HepG2 (cell line): ENCODE results near the gene TOR1B. TPM values are rescaled to one million over a fixed set of nuclear protein-coding genes. Genes with fewer than 3 reads are reported as not detected.
A peak's percentile ranks its signal among the peaks of the same experiment; 100 is the strongest.

ENCODE experiments used
- AHR ChIP-seq: IDR thresholded peaks from 2 replicates; pipeline ENCODE4 v1.6.1; 2018; ENCODE audit warnings: missing genetic modification reagents, missing compliant biosample characterization
- GLI4 ChIP-seq: sonication (generic); formaldehyde crosslinking; IDR thresholded peaks from 2 replicates; pipeline ENCODE4 v1.5.1; 2020; ENCODE audit warnings: missing genetic modification reagents, mild to moderate bottlenecking, moderate library complexity, borderline replicate concordance
- NFKBIZ ChIP-seq: IDR thresholded peaks from 2 replicates; pipeline ENCODE4 v1.6.1; 2018; ENCODE audit warnings: missing genetic modification reagents, missing compliant biosample characterization
- NR2C2 ChIP-seq: sonication (generic); formaldehyde crosslinking; IDR thresholded peaks from 2 replicates; pipeline ENCODE4 v1.4.0; 2020; ENCODE audit warnings: missing genetic modification reagents, mild to moderate bottlenecking, moderate library complexity, borderline replicate concordance
- NR2F6 ChIP-seq, 2 experiments: IDR thresholded peaks; 2 replicates each; pipeline ENCODE4 v1.6.1; 2016; ENCODE audit warnings: antibody characterized with exemption in 1 of 2, mild to moderate bottlenecking in 1 of 2
- RBFOX2 ChIP-seq: fragments of 200-400 bp; formaldehyde crosslinking; IDR thresholded peaks from 2 replicates; pipeline ENCODE4 v1.6.1; 2017; ENCODE audit warnings: low read depth, mild to moderate bottlenecking, low read length
- SP2 ChIP-seq: sonication (generic); formaldehyde crosslinking; IDR thresholded peaks from 2 replicates; pipeline ENCODE4 v1.5.1; 2020; ENCODE audit warnings: mild to moderate bottlenecking, missing genetic modification reagents
- THAP11 ChIP-seq: IDR thresholded peaks from 2 replicates; pipeline ENCODE4 v1.6.1; 2016; ENCODE audit warnings: missing biosample characterization, missing genetic modification reagents
- YY1 ChIP-seq: IDR thresholded peaks from 2 replicates; pipeline ENCODE4 v1.6.1; 2011; ENCODE audit warnings: low read length, low read depth, moderate library complexity, mild to moderate bottlenecking; ENCODE audit not compliant: insufficient read depth, insufficient replicate concordance
- ZNF20 ChIP-seq: sonication (generic); formaldehyde crosslinking; IDR thresholded peaks from 2 replicates; pipeline ENCODE4 v1.4.0; 2020; ENCODE audit warnings: mild to moderate bottlenecking, moderate library complexity, missing genetic modification reagents
- ZNF235 ChIP-seq: sonication (generic); formaldehyde crosslinking; IDR thresholded peaks from 2 replicates; pipeline ENCODE4 v1.8.1; 2023; ENCODE audit warnings: mild to moderate bottlenecking, missing genetic modification reagents, borderline replicate concordance
- ZNF768 ChIP-seq: sonication (generic); formaldehyde crosslinking; IDR thresholded peaks from 2 replicates; pipeline ENCODE4 v1.4.0; 2020; ENCODE audit warnings: missing genetic modification reagents
- polyA plus RNA-seq, 8 experiments: library from polyadenylated mRNA; depleted of rRNA in 3 of 8; stranded (reverse) in 7 of 8; unstranded in 1 of 8; fragments of >200 nt; fragmentation: Illumina TruSeq in 4 of 8; extraction: Trizol in 4 of 8; gene quantifications; 2 replicates each; pipeline versions ENCODE4 v1.2.1 to v1.2.3, GENCODE V29; 2011 to 2016; ENCODE audit warnings: low read depth in 4 of 8, missing spikeins in 1 of 8, mixed read lengths in 1 of 8; ENCODE audit not compliant: insufficient read depth in 1 of 8
- total RNA-seq, 5 experiments: library from RNA; depleted of rRNA; stranded (reverse); fragments of >200 nt; fragmentation: Illumina TruSeq; extraction: Trizol; gene quantifications; 2 replicates each; pipeline ENCODE4 v1.2.3, GENCODE V29; 2016; ENCODE audit warnings: low read depth in 1 of 5
- TF ChIP-seq, protein P1 (sequence below): sonication (generic); formaldehyde crosslinking; IDR thresholded peaks from 2 replicates; pipeline ENCODE4 v1.5.0; 2020; ENCODE audit warnings: missing genetic modification reagents
- TF ChIP-seq, protein P2 (sequence below): sonication (generic); formaldehyde crosslinking; IDR thresholded peaks from 2 replicates; pipeline ENCODE4 v1.8.0; 2023; ENCODE audit warnings: mild to moderate bottlenecking, missing genetic modification reagents
- TF ChIP-seq, protein P3 (sequence below): sonication (generic); formaldehyde crosslinking; IDR thresholded peaks from 2 replicates; pipeline ENCODE4 v1.4.0; 2020; ENCODE audit warnings: missing genetic modification reagents
- TF ChIP-seq, protein P4 (sequence below): sonication (generic); formaldehyde crosslinking; IDR thresholded peaks from 2 replicates; pipeline ENCODE4 v1.5.1; 2020; ENCODE audit warnings: mild to moderate bottlenecking, missing genetic modification reagents, moderate library complexity
- TF ChIP-seq, protein P5 (sequence below): sonication (generic); formaldehyde crosslinking; IDR thresholded peaks from 2 replicates; pipeline ENCODE4 v1.4.0; 2020; ENCODE audit warnings: missing genetic modification reagents
- TF ChIP-seq, protein P6 (sequence below), 2 experiments: fragments of 450-650 bp in 1 of 2; sonication (generic) in 1 of 2; formaldehyde crosslinking; IDR thresholded peaks; 2 replicates each; pipeline versions ENCODE4 v1.5.0 to v1.8.0; 2020 to 2022; ENCODE audit warnings: mild to moderate bottlenecking in 1 of 2, missing genetic modification reagents in 1 of 2

The TOR1B gene
- total and polyA plus RNA-seq, 2 of the 13 experiments (the other 11 are each of a cell fraction or from before 2014, with no cell fraction given) = 18.1 to 21.3 TPM

DNA sequence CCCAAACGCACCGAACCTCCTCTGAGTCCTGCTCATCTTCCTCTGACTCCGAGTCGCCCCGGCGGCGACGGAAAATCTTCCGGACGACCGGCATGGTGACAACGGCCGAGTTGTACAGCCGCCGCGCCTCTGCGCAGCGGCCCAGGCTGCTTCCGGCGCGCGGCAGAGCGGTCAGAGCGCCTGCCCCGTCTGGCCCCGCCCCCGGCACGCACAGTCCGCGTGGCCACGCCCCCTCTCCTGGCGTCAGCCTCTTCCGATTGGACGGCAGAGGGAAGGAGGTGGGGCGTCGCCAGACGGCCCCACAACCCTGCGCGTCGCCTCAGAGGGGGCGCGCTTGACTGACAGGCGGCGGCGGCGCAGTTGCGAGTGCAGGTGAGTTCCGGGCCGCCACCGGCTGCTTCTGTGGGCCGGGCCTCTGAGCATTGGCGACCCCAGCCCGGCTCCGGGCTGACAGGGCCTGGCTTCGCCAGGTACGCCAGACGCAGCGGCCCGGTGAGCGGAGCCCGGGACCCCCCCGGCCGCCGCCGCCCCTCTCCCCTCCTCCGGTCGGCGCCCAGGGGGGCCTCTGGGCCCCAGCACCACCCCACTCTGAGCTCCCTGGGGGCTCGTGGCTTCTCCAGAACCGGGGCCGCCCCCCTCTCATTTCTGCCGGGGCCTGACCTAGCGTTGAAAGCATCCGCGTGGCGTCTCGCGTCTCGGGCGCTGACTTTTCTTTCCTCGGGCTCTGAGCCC is 32.3 kb downstream of the TOR1B start, which contains the start of the genes C9orf78 and USP20 (continued):
- TF ChIP-seq, protein P1, sequence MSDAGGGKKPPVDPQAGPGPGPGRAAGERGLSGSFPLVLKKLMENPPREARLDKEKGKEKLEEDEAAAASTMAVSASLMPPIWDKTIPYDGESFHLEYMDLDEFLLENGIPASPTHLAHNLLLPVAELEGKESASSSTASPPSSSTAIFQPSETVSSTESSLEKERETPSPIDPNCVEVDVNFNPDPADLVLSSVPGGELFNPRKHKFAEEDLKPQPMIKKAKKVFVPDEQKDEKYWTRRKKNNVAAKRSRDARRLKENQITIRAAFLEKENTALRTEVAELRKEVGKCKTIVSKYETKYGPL = 0 out of 2 replicates have a peak, but pooled peaks have one; percentile 47
- TF ChIP-seq NFKBIZ (CRISPR knock-in tag) (0 out of 2 replicates have a peak, but pooled peaks have one; percentile 14), YY1 (peak; percentile 75), NR2C2 (CRISPR knock-in tag) (peak; percentile 70), THAP11 (CRISPR knock-in tag) (peak; percentile 89), GLI4 (CRISPR knock-in tag) (peak; percentile 17; the same call in 1 of the 2 replicates), ZNF768 (peak; percentile 54; the same call in 1 of the 2 replicates), ZNF235 (CRISPR knock-in tag) (no peak), AHR (CRISPR knock-in tag) (0 out of 2 replicates have a peak, but pooled peaks have one; percentile 20), NR2F6 (IDR thresholded peaks at IDR 0.05) (no peak), NR2F6 (CRISPR knock-in tag; IDR thresholded peaks at IDR 0.05) (peak; percentile 5; the same call in 1 of the 2 replicates), ZNF20 (CRISPR knock-in tag) (no peak), SP2 (CRISPR knock-in tag) (peak; percentile 83), RBFOX2 (peak; percentile 88)
- TF ChIP-seq, protein P2, sequence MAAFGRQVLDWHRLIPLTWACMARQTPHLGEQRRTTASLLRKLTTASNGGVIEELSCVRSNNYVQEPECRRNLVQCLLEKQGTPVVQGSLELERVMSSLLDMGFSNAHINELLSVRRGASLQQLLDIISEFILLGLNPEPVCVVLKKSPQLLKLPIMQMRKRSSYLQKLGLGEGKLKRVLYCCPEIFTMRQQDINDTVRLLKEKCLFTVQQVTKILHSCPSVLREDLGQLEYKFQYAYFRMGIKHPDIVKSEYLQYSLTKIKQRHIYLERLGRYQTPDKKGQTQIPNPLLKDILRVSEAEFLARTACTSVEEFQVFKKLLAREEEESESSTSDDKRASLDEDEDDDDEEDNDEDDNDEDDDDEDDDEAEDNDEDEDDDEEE (CRISPR knock-in tag) = 0 out of 2 replicates have a peak, but pooled peaks have one; percentile 35
- TF ChIP-seq, protein P3, sequence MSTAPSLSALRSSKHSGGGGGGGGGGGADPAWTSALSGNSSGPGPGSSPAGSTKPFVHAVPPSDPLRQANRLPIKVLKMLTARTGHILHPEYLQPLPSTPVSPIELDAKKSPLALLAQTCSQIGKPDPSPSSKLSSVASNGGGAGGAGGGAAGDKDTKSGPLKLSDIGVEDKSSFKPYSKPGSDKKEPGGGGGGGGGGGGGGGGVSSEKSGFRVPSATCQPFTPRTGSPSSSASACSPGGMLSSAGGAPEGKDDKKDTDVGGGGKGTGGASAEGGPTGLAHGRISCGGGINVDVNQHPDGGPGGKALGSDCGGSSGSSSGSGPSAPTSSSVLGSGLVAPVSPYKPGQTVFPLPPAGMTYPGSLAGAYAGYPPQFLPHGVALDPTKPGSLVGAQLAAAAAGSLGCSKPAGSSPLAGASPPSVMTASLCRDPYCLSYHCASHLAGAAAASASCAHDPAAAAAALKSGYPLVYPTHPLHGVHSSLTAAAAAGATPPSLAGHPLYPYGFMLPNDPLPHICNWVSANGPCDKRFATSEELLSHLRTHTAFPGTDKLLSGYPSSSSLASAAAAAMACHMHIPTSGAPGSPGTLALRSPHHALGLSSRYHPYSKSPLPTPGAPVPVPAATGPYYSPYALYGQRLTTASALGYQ (CRISPR knock-in tag) = 0 out of 2 replicates have a peak, but pooled peaks have one; percentile 46
- TF ChIP-seq, protein P4, sequence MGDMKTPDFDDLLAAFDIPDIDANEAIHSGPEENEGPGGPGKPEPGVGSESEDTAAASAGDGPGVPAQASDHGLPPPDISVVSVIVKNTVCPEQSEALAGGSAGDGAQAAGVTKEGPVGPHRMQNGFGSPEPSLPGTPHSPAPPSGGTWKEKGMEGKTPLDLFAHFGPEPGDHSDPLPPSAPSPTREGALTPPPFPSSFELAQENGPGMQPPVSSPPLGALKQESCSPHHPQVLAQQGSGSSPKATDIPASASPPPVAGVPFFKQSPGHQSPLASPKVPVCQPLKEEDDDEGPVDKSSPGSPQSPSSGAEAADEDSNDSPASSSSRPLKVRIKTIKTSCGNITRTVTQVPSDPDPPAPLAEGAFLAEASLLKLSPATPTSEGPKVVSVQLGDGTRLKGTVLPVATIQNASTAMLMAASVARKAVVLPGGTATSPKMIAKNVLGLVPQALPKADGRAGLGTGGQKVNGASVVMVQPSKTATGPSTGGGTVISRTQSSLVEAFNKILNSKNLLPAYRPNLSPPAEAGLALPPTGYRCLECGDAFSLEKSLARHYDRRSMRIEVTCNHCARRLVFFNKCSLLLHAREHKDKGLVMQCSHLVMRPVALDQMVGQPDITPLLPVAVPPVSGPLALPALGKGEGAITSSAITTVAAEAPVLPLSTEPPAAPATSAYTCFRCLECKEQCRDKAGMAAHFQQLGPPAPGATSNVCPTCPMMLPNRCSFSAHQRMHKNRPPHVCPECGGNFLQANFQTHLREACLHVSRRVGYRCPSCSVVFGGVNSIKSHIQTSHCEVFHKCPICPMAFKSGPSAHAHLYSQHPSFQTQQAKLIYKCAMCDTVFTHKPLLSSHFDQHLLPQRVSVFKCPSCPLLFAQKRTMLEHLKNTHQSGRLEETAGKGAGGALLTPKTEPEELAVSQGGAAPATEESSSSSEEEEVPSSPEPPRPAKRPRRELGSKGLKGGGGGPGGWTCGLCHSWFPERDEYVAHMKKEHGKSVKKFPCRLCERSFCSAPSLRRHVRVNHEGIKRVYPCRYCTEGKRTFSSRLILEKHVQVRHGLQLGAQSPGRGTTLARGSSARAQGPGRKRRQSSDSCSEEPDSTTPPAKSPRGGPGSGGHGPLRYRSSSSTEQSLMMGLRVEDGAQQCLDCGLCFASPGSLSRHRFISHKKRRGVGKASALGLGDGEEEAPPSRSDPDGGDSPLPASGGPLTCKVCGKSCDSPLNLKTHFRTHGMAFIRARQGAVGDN (CRISPR knock-in tag) = peak; percentile 75
- TF ChIP-seq, protein P5, sequence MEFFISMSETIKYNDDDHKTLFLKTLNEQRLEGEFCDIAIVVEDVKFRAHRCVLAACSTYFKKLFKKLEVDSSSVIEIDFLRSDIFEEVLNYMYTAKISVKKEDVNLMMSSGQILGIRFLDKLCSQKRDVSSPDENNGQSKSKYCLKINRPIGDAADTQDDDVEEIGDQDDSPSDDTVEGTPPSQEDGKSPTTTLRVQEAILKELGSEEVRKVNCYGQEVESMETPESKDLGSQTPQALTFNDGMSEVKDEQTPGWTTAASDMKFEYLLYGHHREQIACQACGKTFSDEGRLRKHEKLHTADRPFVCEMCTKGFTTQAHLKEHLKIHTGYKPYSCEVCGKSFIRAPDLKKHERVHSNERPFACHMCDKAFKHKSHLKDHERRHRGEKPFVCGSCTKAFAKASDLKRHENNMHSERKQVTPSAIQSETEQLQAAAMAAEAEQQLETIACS (CRISPR knock-in tag) = peak; percentile 72
- TF ChIP-seq, protein P6, sequence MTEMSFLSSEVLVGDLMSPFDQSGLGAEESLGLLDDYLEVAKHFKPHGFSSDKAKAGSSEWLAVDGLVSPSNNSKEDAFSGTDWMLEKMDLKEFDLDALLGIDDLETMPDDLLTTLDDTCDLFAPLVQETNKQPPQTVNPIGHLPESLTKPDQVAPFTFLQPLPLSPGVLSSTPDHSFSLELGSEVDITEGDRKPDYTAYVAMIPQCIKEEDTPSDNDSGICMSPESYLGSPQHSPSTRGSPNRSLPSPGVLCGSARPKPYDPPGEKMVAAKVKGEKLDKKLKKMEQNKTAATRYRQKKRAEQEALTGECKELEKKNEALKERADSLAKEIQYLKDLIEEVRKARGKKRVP (CRISPR knock-in tag; IDR thresholded peaks at IDR 0.05) = 0 out of 4 replicates have a peak, but pooled peaks of 1 of the 2 experiments have one; percentile 17
